Adrenal gland (tissue), 5 donors: Measurements from ENCODE around the gene VTA1.

ENCODE experiments used
- CTCF ChIP-seq, 6 experiments: fragments of 450-650 bp in 4 of 6; fragments of 200-600 bp in 2 of 6; sonication (generic) in 1 of 6; IDR thresholded peaks; 1 replicate in 5 of 6; 2 replicates in 1 of 6; pipeline versions ENCODE4 v1.5.1 to v1.8.0; 2016 to 2021; ENCODE audit warnings: antibody characterized with exemption in 6 of 6, mild to moderate bottlenecking in 2 of 6, moderate library complexity in 1 of 6
- POLR2A ChIP-seq, 2 donors: fragments of 450-650 bp; IDR thresholded peaks; one replicate each; pipeline ENCODE4 v1.6.1; 2017; ENCODE audit warnings: antibody characterized with exemption in 2 of 2, mild to moderate bottlenecking in 2 of 2, moderate library complexity in 1 of 2
- donor health status: DM: no; HTN: no; CAD: no.

GRCh38 chr6:142213402-142213801, 66.3 kb downstream of the VTA1 start:
- TF ChIP-seq POLR2A (IDR thresholded peaks at IDR 0.05) (no peak), CTCF (IDR thresholded peaks at IDR 0.05) (no peak)
